Measurements from ENCODE around the gene ZNF3.

The ZNF3 gene

DNA sequence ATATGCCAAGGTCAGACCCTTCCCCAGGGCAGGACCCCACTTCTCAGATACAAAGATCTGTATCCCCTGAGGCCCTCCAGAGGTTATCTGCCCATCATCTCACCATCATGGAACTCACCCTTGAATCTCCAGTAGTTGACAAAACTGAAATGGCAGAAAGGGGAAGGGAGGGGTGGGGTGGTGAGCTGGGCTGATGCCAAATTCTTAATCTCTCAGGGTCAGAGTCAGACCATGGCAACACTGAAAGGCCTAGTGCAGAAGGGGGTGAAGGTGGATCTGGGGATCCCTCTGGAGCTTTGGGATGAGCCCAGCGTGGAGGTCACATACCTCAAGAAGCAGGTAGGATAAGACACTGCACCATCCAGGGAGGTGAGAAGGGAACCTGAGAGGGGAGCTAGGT, 41.0 kb upstream of the ZNF3 start:
- Histone ChIP-seq H3K27ac (ENCODE audit: insufficient read depth, low read length, poor library complexity, severe bottlenecking) (no peak overlapping the region), H3K27me3 (replicated peaks; ENCODE audit: control insufficient read depth, insufficient read depth, low read length, poor library complexity, severe bottlenecking) (no peaks in the 10 kb centered on the region), H3K4me1 (ENCODE audit: control insufficient read depth, insufficient read depth, low read length, poor library complexity, severe bottlenecking) (peaks cover 18% of the 10 kb centered on the region), H3K4me3 (ENCODE audit: insufficient read depth, low read depth, low read length, poor library complexity, severe bottlenecking) (no peak overlapping the region), H3K9me3 (ENCODE audit: control insufficient read depth, low read length) (no peaks in the 10 kb centered on the region), H3K36me3 (ENCODE audit: control insufficient read depth, insufficient read depth, low read length) (peaks cover 17% of the 10 kb centered on the region)
- no peak for DNase-seq

- Histone ChIP-seq H3K9me3 (ENCODE audit: control insufficient read depth, low read length) (no peaks in the 10 kb centered on the region), H3K27ac (ENCODE audit: insufficient read depth, low read length, poor library complexity, severe bottlenecking) (no peak overlapping the region), H3K36me3 (ENCODE audit: control insufficient read depth, insufficient read depth, low read length) (peaks cover 17% of the 10 kb centered on the region), H3K4me1 (ENCODE audit: control insufficient read depth, insufficient read depth, low read length, poor library complexity, severe bottlenecking) (peaks cover 16% of the 10 kb centered on the region), H3K4me3 (ENCODE audit: insufficient read depth, low read depth, low read length, poor library complexity, severe bottlenecking) (no peak overlapping the region), H3K27me3 (replicated peaks; ENCODE audit: control insufficient read depth, insufficient read depth, low read length, poor library complexity, severe bottlenecking) (no peaks in the 10 kb centered on the region)
- no peak for DNase-seq
These were observed 40.5 kb upstream of the ZNF3 start for GRCh38 chr7:100122067-100122466.

DNA sequence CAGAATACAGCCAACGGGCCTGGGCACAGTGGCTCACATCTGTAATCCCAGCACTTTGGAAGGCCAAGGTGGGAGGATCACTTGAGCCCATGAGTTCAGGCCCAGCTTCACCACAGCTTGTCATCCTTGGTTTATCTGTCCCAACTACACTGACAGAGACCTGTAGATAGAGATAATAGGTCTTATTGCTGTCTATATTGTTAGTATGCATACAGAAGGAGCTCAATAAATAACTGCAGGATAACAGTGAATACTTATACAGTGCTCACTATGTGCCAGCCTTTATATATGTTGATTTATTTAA, 39.2 kb upstream of the ZNF3 start:
- Histone ChIP-seq H3K27ac (ENCODE audit: insufficient read depth, low read length, poor library complexity, severe bottlenecking) (peak overlapping the region; percentile 96), H3K4me3 (ENCODE audit: insufficient read depth, low read depth, low read length, poor library complexity, severe bottlenecking) (peak overlapping the region; percentile 90), H3K36me3 (ENCODE audit: control insufficient read depth, insufficient read depth, low read length) (peaks cover 17% of the 10 kb centered on the region), H3K4me1 (ENCODE audit: control insufficient read depth, insufficient read depth, low read length, poor library complexity, severe bottlenecking) (peaks cover 15% of the 10 kb centered on the region), H3K9me3 (ENCODE audit: control insufficient read depth, low read length) (no peaks in the 10 kb centered on the region), H3K27me3 (replicated peaks; ENCODE audit: control insufficient read depth, insufficient read depth, low read length, poor library complexity, severe bottlenecking) (no peaks in the 10 kb centered on the region)
- DNase-seq: no peak

DNA sequence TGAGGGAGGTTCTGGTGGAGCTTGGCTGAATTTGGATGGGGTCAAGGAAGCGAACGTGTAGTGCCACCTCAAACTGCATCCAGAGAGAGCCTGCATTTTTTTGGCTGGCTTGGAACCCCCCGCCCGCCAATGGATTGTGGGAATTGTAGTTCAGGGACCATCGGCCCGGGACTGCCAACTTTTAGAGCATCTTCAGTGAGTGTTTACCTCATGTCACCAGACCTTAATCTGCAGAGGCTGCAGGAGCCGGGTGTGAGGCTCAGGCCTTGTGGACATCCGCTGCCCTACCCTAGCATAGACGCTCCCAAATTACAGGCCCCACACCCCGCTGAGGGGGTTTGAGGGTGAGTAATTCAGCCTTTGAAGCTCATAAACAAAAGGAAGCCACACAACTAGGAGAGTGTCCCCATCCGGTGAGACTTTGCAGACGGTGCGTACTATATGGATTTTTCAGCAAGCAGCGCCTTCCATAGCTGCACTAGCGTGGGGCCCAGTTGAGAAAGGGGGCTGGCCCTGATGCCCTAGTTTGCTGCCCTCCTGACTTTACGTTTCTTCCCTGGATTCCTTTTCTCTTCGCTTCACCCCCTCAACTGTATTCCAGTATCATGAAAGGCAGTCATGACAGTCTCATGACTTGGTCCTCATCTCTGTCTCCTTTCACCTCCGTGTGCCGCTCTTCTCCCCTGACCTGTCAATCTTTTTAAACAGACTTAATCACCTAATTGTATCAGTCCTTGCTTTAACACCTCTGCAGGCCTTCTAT, 38.6 kb upstream of the ZNF3 start:
- H3K36me3 ChIP-seq (ENCODE audit: control insufficient read depth, insufficient read depth, low read length): peaks cover 17% of the 10 kb centered on the region
- peak overlapping the region; percentile 96 for H3K27ac ChIP-seq (ENCODE audit: insufficient read depth, low read length, poor library complexity, severe bottlenecking)
- H3K27me3 ChIP-seq (replicated peaks; ENCODE audit: control insufficient read depth, insufficient read depth, low read length, poor library complexity, severe bottlenecking): no peaks in the 10 kb centered on the region
- peak; percentile 42 to 69 (median 63) for DNase-seq
- peak overlapping the region; percentile 90 for H3K4me3 ChIP-seq (ENCODE audit: insufficient read depth, low read depth, low read length, poor library complexity, severe bottlenecking)
- H3K4me1 ChIP-seq (ENCODE audit: control insufficient read depth, insufficient read depth, low read length, poor library complexity, severe bottlenecking): peaks cover 13% of the 10 kb centered on the region
- no peaks in the 10 kb centered on the region for H3K9me3 ChIP-seq (ENCODE audit: control insufficient read depth, low read length)

DNA sequence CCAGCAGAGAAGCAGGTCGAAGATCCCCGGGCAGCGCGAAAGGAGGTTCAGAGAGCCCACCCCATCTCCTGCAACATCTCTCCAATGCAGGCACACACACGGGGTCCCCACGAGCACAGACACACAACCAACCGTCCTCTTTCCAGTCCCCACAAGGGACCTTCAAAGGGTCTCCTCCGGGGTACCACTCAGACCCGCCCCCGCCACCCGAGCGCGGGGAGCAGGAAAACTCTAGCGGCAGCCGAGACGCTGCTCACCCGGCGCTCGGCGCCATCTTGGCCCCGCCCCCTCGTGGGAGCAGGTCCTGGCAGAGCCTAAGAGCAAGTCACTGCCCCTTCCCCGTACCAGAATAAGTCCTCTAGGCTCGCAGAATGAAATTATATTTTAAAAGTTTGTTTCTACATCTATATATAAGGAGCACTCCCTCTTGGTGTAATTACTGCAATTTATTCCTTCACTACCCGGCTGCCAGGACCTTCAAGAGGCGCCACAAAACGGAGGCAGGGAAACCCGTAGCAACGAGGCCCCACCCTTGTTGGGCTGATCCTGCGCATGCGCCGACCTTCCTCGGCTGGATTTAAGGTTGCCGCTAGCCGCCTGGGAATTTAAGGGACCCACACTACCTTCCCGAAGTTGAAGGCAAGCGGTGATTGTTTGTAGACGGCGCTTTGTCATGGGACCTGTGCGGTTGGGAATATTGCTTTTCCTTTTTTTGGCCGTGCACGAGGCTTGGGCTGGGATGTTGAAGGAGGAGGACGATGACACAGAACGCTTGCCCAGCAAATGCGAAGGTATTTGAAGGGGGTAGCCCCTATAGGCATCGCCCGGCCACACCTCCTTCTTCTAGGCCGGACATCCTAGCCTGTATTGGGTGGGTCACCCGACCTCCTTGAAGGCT, 37.8 kb upstream of the ZNF3 start, which contains the start of the genes CNPY4 and TAF6:
Gene CNPY4, plus strand, starts transcription at position 563 of the 898 bp plus-strand sequence. Its CDS starts 111 bp downstream, at position 674.
Gene TAF6, minus strand, starts transcription at position 287 of the 898 bp plus-strand sequence. CDS start 5,149 bp downstream, outside the sequence.
- peak; percentile 89 to 94 (median 92) for DNase-seq
- H3K4me3 ChIP-seq (ENCODE audit: insufficient read depth, low read depth, low read length, poor library complexity, severe bottlenecking): peak within 1 kb of the TSS; percentile 90
- peaks cover 13% of the 10 kb centered on the region for H3K4me1 ChIP-seq (ENCODE audit: control insufficient read depth, insufficient read depth, low read length, poor library complexity, severe bottlenecking)
- H3K27ac ChIP-seq (ENCODE audit: insufficient read depth, low read length, poor library complexity, severe bottlenecking): peak within 1 kb of the TSS; percentile 96
- H3K9me3 ChIP-seq (ENCODE audit: control insufficient read depth, low read length): no peaks in the 10 kb centered on the region
- peaks cover 16% of the 10 kb centered on the region for H3K36me3 ChIP-seq (ENCODE audit: control insufficient read depth, insufficient read depth, low read length)
- no peaks in the 10 kb centered on the region for H3K27me3 ChIP-seq (replicated peaks; ENCODE audit: control insufficient read depth, insufficient read depth, low read length, poor library complexity, severe bottlenecking)

DNA sequence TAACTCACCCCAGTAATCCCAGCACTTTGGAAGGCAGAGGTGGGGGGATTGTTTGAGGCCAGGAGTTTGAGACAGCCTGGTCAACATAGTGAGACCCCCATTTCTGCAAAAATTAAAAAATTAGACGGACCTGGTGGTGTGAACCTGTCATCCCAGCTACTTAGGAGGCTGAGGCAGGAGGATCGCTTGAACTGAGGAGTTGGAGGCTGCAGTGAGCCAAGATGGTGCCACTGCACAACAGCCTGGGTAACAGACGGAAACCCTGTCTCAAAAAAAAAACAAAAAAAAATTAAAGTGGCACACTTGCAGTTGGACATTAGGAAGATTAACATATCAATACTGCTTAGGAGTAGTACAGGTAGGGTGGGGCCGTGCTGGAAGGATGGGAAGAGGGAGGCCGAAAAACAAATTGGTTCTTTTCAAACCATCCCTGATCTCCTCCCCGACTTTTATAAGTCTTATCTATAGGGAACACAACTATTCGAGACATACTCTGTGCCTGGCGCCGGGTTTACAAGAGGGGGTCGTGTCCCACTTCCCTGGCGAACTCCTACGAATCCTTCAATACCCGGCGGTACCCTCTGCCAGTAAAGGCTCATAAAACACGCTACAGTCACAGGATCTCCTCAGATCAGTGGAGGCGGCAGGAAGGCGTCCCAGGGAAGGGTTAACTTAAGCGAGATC, 37.0 kb upstream of the ZNF3 start:
- Histone ChIP-seq H3K36me3 (ENCODE audit: control insufficient read depth, insufficient read depth, low read length) (peaks cover 20% of the 10 kb centered on the region), H3K4me1 (ENCODE audit: control insufficient read depth, insufficient read depth, low read length, poor library complexity, severe bottlenecking) (peaks cover 13% of the 10 kb centered on the region), H3K4me3 (ENCODE audit: insufficient read depth, low read depth, low read length, poor library complexity, severe bottlenecking) (peak overlapping the region; percentile 90), H3K9me3 (ENCODE audit: control insufficient read depth, low read length) (no peaks in the 10 kb centered on the region), H3K27me3 (replicated peaks; ENCODE audit: control insufficient read depth, insufficient read depth, low read length, poor library complexity, severe bottlenecking) (no peaks in the 10 kb centered on the region), H3K27ac (ENCODE audit: insufficient read depth, low read length, poor library complexity, severe bottlenecking) (peak overlapping the region; percentile 96)
- no peak for DNase-seq

DNA sequence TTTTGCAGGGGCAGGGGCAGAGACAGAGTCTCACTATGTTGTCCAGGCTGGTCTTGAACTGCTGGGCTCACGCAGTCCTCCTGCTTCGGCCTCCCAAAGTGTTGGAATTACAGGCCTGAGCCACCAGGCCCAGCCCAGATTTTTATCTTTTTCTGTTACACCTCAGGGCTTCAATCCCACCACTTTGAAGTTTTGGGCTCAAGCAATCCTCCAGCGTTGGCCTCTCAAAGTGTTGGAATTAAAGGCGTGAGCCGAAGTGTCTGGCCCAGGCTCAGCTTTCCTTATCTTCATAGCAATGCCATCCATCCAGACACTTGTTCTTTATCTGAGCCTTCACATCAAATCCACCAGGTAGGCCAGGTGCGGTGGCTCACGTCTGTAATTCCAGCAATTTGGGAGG, 33.5 kb upstream of the ZNF3 start:
- DNase-seq: no peak
- Histone ChIP-seq H3K4me1 (ENCODE audit: control insufficient read depth, insufficient read depth, low read length, poor library complexity, severe bottlenecking) (peaks cover 7% of the 10 kb centered on the region), H3K36me3 (ENCODE audit: control insufficient read depth, insufficient read depth, low read length) (peaks cover 38% of the 10 kb centered on the region), H3K27ac (ENCODE audit: insufficient read depth, low read length, poor library complexity, severe bottlenecking) (no peak overlapping the region), H3K9me3 (ENCODE audit: control insufficient read depth, low read length) (no peaks in the 10 kb centered on the region), H3K4me3 (ENCODE audit: insufficient read depth, low read depth, low read length, poor library complexity, severe bottlenecking) (no peak overlapping the region), H3K27me3 (replicated peaks; ENCODE audit: control insufficient read depth, insufficient read depth, low read length, poor library complexity, severe bottlenecking) (no peaks in the 10 kb centered on the region)

GRCh38 chr7:100111914-100112313, 30.4 kb upstream of the ZNF3 start:
- Histone ChIP-seq H3K4me1 (ENCODE audit: control insufficient read depth, insufficient read depth, low read length, poor library complexity, severe bottlenecking) (no peaks in the 10 kb centered on the region), H3K36me3 (ENCODE audit: control insufficient read depth, insufficient read depth, low read length) (peaks cover 57% of the 10 kb centered on the region), H3K9me3 (ENCODE audit: control insufficient read depth, low read length) (no peaks in the 10 kb centered on the region), H3K4me3 (ENCODE audit: insufficient read depth, low read depth, low read length, poor library complexity, severe bottlenecking) (no peak overlapping the region), H3K27me3 (replicated peaks; ENCODE audit: control insufficient read depth, insufficient read depth, low read length, poor library complexity, severe bottlenecking) (no peaks in the 10 kb centered on the region), H3K27ac (ENCODE audit: insufficient read depth, low read length, poor library complexity, severe bottlenecking) (no peak overlapping the region)
- no peak for DNase-seq

DNA sequence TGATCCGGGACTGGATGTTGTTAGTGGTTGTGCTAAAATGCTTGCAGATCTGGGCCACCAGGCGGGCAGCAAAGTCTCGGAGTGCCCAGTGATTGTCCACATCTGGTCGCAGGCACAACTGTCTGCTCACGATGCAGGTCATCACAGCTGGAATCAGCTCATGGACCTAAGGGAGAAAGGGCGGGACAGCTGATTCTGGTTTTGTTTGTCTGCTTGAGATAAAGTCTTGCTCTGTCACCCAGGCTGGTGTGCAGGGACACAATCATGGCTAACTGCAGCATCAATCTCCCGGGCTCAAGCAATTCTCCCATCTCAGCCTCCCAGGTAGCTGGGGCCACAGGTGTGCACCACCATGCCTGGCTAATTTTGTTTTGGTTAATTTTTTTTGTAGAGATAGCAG, 29.6 kb upstream of the ZNF3 start:
- Histone ChIP-seq H3K4me1 (ENCODE audit: control insufficient read depth, insufficient read depth, low read length, poor library complexity, severe bottlenecking) (no peaks in the 10 kb centered on the region), H3K9me3 (ENCODE audit: control insufficient read depth, low read length) (no peaks in the 10 kb centered on the region), H3K4me3 (ENCODE audit: insufficient read depth, low read depth, low read length, poor library complexity, severe bottlenecking) (no peak overlapping the region), H3K36me3 (ENCODE audit: control insufficient read depth, insufficient read depth, low read length) (peaks cover 62% of the 10 kb centered on the region), H3K27me3 (replicated peaks; ENCODE audit: control insufficient read depth, insufficient read depth, low read length, poor library complexity, severe bottlenecking) (no peaks in the 10 kb centered on the region), H3K27ac (ENCODE audit: insufficient read depth, low read length, poor library complexity, severe bottlenecking) (no peak overlapping the region)
- no peak for DNase-seq
